ENCODE results near the gene OR5D16.
"Not testable (repeated sequence)": the region's sequence is repeated elsewhere in the genome, so short reads cannot be mapped to it uniquely, and the experiment has no call there.

DNA sequence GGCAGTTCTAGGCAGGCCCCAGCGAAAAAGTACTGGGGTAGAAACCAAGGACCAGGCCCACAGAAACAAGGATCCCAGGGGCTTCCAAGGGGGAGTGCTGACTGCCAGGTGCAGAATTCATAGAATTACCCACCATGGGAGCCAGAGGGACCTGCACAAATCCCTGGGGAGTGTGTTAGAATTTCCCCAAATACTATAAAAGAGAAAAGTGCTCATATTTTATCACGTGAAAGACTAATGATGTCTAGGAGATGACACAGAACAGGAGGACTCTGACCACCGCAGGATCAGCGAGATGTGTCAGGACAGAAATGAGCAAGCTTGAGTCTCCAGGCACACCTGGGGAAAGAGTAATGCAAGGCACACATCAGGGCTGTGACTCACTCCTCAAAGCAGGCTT, 28.8 kb downstream of the OR5D16 start:
- TF ChIP-seq, protein P1, sequence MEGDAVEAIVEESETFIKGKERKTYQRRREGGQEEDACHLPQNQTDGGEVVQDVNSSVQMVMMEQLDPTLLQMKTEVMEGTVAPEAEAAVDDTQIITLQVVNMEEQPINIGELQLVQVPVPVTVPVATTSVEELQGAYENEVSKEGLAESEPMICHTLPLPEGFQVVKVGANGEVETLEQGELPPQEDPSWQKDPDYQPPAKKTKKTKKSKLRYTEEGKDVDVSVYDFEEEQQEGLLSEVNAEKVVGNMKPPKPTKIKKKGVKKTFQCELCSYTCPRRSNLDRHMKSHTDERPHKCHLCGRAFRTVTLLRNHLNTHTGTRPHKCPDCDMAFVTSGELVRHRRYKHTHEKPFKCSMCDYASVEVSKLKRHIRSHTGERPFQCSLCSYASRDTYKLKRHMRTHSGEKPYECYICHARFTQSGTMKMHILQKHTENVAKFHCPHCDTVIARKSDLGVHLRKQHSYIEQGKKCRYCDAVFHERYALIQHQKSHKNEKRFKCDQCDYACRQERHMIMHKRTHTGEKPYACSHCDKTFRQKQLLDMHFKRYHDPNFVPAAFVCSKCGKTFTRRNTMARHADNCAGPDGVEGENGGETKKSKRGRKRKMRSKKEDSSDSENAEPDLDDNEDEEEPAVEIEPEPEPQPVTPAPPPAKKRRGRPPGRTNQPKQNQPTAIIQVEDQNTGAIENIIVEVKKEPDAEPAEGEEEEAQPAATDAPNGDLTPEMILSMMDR (IDR thresholded peaks at IDR 0.05; ENCODE audit: low read depth, low read length, poor library complexity, severe bottlenecking) = not testable (repeated sequence)
- TF ChIP-seq EZH2phosphoT487 (IDR thresholded peaks at IDR 0.05; ENCODE audit: borderline replicate concordance, low read length) = not testable (repeated sequence)
